ENCODE measurements around the gene KCNJ4.

Gene KCNJ4

GRCh38 chr22:38455076-38455529 is at the start of gene KCNJ4:
TSS of gene KCNJ4 (minus strand) at chr22:38455199. CDS start at chr22:38428132, 27,067 bp downstream.
- no peak for DNase-seq
- intact Hi-C loops (cut with DNase I), result no loop called here

GRCh38 chr22:38503021-38503420 is 48.0 kb upstream of the KCNJ4 start:
- intact Hi-C loops (cut with DNase I), result loop anchor here (5.0 to 10.0 kb wide), 2 partner anchors 154 to 202 kb away; partner anchors contain the start of genes CBY1, FAM227A, GTPBP1 and JOSD1
- DNase-seq, result no peak

DNA sequence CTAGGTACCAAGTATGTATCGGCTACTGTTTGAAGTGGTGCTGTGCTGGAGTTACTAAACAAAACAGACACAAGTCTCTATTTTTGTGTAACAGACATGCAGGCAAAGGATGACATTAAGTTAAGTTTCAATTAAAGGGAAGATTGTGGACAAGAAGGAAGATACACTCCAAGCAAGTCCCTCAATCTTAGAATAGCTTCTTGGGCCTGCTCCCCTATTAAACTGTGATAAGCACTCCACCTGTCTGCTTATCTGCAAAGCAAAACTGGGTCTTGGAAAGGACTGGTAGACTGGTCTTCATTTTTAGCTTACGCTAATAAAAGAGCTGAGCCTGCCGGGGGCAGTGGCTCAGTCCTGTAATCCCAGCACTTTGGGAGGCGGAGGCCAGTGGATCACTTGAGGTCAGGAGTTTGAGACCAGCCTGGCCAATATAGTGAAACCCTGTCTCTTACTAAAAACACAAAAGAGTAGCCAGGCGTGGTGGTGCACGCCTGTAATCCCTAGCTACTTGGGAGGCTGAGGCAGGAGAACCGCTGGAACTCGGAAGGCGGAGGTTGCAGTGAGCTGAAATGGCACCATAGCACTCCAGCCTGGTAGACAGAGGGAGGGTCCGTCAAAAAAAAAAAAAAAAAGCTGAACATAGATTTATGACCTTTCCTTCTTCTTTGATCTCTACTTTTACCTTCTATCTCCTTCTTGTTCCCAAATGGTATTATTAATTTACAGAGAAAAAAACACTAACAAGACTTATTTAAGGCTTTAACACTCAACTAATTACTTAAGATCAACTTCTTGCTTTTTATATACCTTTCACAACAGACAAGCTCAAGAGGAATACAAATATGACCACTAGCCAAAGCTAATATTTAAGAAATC is 47.0 kb upstream of the KCNJ4 start:
- intact Hi-C loops (cut with DNase I), result loop anchor here (5.0 to 10.0 kb wide), 2 partner anchors 155 to 203 kb away; partner anchors contain the start of genes CBY1, FAM227A, GTPBP1 and JOSD1
- DNase-seq, result no peak

DNA sequence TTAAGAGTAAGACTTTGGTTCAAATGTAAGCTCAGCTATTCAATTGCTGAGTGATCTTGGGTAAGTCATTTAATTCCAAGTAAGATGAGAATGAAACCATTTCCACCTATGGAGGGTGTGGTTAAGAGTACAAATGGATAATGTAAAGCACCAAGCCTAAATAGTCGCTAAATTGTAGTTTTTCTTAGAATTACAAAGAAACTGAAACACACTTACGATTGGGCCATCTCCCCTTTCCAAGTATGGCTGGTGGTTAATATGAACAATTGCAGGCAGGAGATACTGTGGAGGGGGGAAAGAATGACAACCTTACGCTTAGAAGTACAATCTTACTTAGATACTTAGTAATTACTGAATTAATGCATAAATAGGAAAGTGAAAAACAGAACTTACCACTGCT is 42.9 kb upstream of the KCNJ4 start:
- intact Hi-C loops (cut with DNase I), result no loop called here

DNA sequence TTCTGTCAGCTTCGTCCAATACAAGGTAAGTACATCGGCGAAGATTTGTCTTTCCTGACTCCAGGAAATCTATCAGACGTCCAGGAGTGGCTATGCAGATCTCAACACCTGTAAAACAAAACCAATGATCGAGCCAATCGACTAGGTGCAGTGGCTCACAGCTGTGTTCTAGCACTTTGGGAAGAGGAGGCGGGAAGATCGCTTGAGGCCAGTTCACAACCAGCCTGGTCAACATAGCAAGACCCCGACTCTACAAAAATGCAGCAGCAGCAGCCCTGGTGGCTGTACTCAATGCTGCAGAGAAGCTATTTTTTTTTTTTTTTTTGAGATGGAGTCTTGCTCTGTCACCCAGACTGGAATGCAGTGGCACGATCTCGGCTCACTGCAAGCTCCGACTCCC is 39.9 kb upstream of the KCNJ4 start:
- DNase-seq, result no peak
- intact Hi-C loops (cut with DNase I), result no loop called here

More for the DNA sequence above, 42.9 kb upstream of the KCNJ4 start:
- no peak for DNase-seq

- DNase-seq, result no peak
- intact Hi-C loops (cut with DNase I), result no loop called here
Observed at GRCh38 chr22:38494498-38494897, 39.5 kb upstream of the KCNJ4 start.

DNA sequence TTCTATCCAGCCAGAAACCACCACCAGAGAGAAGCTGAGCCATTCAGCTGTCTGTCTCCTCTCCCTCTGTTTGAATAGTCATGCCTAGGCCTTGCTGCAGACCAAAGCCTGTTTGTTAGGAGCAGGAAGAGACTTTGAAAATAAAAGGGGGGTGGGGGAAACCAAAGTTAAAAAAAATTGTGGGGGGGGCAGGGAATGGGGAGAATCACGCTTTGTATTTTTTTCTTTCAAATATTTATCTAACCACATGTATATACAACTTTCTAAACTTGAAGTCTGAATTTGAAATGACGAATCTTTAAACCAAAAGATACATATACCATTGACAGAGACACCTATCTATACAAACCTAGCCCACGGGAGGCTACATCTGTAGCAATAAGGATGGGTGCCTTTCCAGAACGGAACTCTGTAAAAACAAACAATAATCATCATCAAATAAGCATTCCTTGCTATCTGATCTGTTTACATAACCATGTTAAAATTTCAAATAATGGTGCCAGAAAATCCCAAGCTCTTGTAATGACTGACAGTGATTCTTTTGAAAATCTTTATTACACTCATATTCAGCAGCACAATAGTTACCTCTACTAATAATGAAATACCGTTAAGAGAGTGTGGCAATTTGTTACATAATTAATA is 36.8 kb upstream of the KCNJ4 start:
- intact Hi-C loops (cut with DNase I), result no loop called here
- DNase-seq, result no peak

- intact Hi-C loops (cut with DNase I), result no loop called here
- DNase-seq, result peak in 2 of 10 donors; percentile 40 to 48
Observed at GRCh38 chr22:38490915-38491314, 35.9 kb upstream of the KCNJ4 start.

DNA sequence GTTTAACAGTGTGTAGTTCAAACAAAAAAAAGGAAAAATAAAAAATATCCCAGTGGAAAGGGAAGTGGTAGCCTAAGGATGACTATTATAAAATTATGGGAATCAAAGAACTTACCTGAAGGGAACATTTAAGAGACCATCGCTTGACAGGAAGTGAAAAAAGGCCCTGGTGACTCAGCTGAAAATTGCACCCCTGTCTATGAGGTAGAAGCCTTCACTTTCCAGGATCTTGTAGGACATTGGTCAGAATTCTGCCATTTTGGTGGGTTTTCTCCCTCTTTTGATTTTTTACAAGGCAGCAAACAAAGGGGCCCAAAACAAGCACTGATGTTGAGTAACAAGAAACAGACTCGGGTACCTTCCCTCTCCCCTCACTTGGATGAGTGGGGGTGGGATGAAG is 35.5 kb upstream of the KCNJ4 start:
- DNase-seq, result no peak
- intact Hi-C loops (cut with DNase I), result no loop called here

- intact Hi-C loops (cut with DNase I), result no loop called here
- DNase-seq, result no peak
Observed at GRCh38 chr22:38489561-38490145, 34.7 kb upstream of the KCNJ4 start.

GRCh38 chr22:38489142-38489541 is 34.1 kb upstream of the KCNJ4 start:
- intact Hi-C loops (cut with DNase I), result no loop called here
- no peak for DNase-seq

GRCh38 chr22:38487946-38488345 is 32.9 kb upstream of the KCNJ4 start:
- DNase-seq, result no peak
- intact Hi-C loops (cut with DNase I), result no loop called here

GRCh38 chr22:38485783-38486182 is 30.8 kb upstream of the KCNJ4 start:
- peak in 2 of 10 donors; percentile 18 to 22 for DNase-seq

GRCh38 chr22:38484244-38484643 is 29.2 kb upstream of the KCNJ4 start:
- no peak for DNase-seq
- intact Hi-C loops (cut with DNase I), result no loop called here

More at GRCh38 chr22:38485783-38486182, 30.8 kb upstream of the KCNJ4 start:
- intact Hi-C loops (cut with DNase I), result no loop called here

DNA sequence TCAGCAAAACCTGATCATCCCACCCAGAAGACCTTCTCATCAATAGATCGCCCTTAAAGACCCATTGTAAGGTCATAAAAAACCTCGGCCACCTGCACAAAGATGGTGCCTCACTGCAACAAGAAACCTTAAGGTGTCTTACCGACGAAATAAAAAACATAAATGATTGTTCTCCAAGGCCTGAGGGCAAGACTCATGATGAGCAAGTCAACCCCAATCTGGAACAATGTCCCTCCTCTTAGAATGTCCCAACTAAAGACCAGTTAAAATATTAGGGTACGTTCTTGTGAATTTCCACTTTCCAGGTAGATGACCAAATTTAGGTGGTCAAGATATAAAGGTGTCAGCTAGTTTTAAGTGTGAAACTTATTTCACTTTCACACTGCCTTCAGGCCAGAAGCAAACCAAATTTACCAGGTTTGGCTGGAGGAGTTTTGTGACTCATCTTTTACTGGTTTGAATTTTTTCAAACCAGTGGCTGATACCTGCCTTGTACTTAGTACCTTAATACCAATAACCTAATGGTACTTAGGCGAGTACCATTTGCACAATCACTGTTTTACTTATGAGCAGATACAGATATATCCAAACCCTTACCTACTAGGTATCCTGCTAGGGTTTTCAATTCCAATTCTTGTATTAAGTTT is 27.8 kb upstream of the KCNJ4 start:
- no peak for DNase-seq
- intact Hi-C loops (cut with DNase I), result no loop called here

- intact Hi-C loops (cut with DNase I), result no loop called here
- DNase-seq, result no peak
Observed at GRCh38 chr22:38481871-38482332, 26.9 kb upstream of the KCNJ4 start.

GRCh38 chr22:38481162-38481870 is 26.3 kb upstream of the KCNJ4 start:
- intact Hi-C loops (cut with DNase I), result no loop called here
- no peak for DNase-seq

- no peak for DNase-seq
- intact Hi-C loops (cut with DNase I), result no loop called here
Observed at GRCh38 chr22:38479096-38479837, 24.3 kb upstream of the KCNJ4 start.

GRCh38 chr22:38477585-38477984 is 22.6 kb upstream of the KCNJ4 start:
- no peak for DNase-seq
- intact Hi-C loops (cut with DNase I), result no loop called here
